ENCODE measurements around the gene BCL7B.

GRCh38 chr7:73504017-73504416 lies 53.5 kb downstream of the BCL7B start:
- TF ChIP-seq POLR2A (IDR thresholded peaks at IDR 0.05) (no peak), CTCF (IDR thresholded peaks at IDR 0.05) (no peak)
